Right lobe of liver (tissue), 6 donors: ENCODE data around the gene ACBD6. TPM values are rescaled to one million over a fixed set of nuclear protein-coding genes. Genes with fewer than 3 reads are reported as not detected.
A peak's percentile ranks its signal among the peaks of the same experiment; 100 is the strongest.

Experiments used
- ATAC-seq, 4 donors: fragments of 200-7000 bp; cut with Tn5 transposase; one replicate each; pipeline ENCODE4 v1.9.1; 2020; ENCODE audit warnings: mild to moderate bottlenecking in 4 of 4, moderate library complexity in 4 of 4
- DNase-seq, 3 donors: peaks; one replicate each; pipeline ENCODE4 v3.0.0-alpha.2; 2020
- H3K27ac ChIP-seq, 3 donors: fragments of 200-600 bp; one replicate each; pipeline ENCODE4 v1.8.0; 2022
- H3K27me3 ChIP-seq, 2 donors: fragments of 200-600 bp; one replicate each; pipeline ENCODE4 v1.8.0; 2022
- H3K36me3 ChIP-seq, 4 donors: fragments of 200-600 bp; sonication (generic) in 1 of 4; one replicate each; pipeline versions ENCODE4 v1.5.1 to v1.8.0; 2017 to 2022; ENCODE audit warnings: control low read depth in 1 of 4
- H3K4me1 ChIP-seq, 4 donors: fragments of 200-600 bp; sonication (generic) in 1 of 4; one replicate each; pipeline versions ENCODE4 v1.5.1 to v1.8.0; 2017 to 2022; ENCODE audit warnings: control low read depth in 1 of 4
- H3K4me3 ChIP-seq, 3 donors: fragments of 200-600 bp; one replicate each; pipeline ENCODE4 v1.8.0; 2022
- H3K9me3 ChIP-seq, 4 donors: fragments of 200-600 bp; sonication (generic) in 1 of 4; one replicate each; pipeline versions ENCODE4 v1.5.1 to v1.8.0; 2017 to 2022; ENCODE audit warnings: control low read depth in 1 of 4
- CTCF ChIP-seq, 4 donors: fragments of 200-600 bp in 3 of 4; fragments of 450-650 bp in 1 of 4; IDR thresholded peaks; one replicate each; pipeline versions ENCODE4 v1.5.1 to v1.8.0; 2016 to 2022; ENCODE audit warnings: antibody characterized with exemption in 4 of 4, mild to moderate bottlenecking in 2 of 4
- POLR2A ChIP-seq: fragments of 450-650 bp; IDR thresholded peaks from one replicate; pipeline ENCODE4 v1.6.1; 2017; ENCODE audit warnings: antibody characterized with exemption, mild to moderate bottlenecking
- WGBS: methylation state at CpG from one replicate; pipeline ENCODE4 v1.1.6; 2018; ENCODE audit warnings: low coverage, low lambda C conversion rate; ENCODE audit not compliant: insufficient coverage; ENCODE audit errors: missing lambda C conversion rate; 5-methylcytosine and 5-hydroxymethylcytosine counted together
- intact Hi-C, 2 donors: fragments of 100-400 bp; cut with DNase I; formaldehyde crosslinking; loops; one replicate each; pipeline versions ENCODE4 v1.11.2 to v1.14.1; 2022
- total RNA-seq, 6 experiments: library from RNA; depleted of rRNA in 2 of 6; stranded (reverse); fragments of >200 nt in 2 of 6; fragmentation: NEBNext Ultra II Directional in 3 of 6; extraction: Animal tissue kit (Norgen Biotek cat#: 25700) in 3 of 6; gene quantifications; one replicate each; pipeline versions ENCODE4 v1.1.0 to v1.2.4, GENCODE V29; 2016 to 2023
- donor health status: DM: no; HTN: yes; CAD: no.
- donor health status: DM: no; HTN: no; CAD: no.
- donor health status: DM: no; HTN: no; CAD: no.
- donor health status: DM: no; HTN: yes; CAD: no.
- donor health status: DM: no; HTN: yes; CAD: no.

ACBD6 gene
- total RNA-seq, 6 experiments from 2014 or later, result 9.5 to 18.9 (median 11.5) TPM

GRCh38 chr1:180327089-180327488 lies 175.3 kb downstream of the ACBD6 start:
- 100% methylated on average over 6 of the region's 6 CpGs for WGBS
- Histone ChIP-seq H3K4me1 (no peaks in the 10 kb centered on the region), H3K4me3 (no peak overlapping the region), H3K36me3 (no peaks in the 10 kb centered on the region), H3K27ac (no peak overlapping the region), H3K9me3 (peaks cover 0 to 6% (median 0%) of the 10 kb centered on the region in 4 donors), H3K27me3 (no peaks in the 10 kb centered on the region)
- ATAC-seq (no peak), DNase-seq (no peak)
- intact Hi-C loops, result no loop called here
- TF ChIP-seq POLR2A, result no peak
- TF ChIP-seq CTCF (IDR thresholded peaks at IDR 0.05), result no peak

- TF ChIP-seq CTCF (IDR thresholded peaks at IDR 0.05), result no peak
- no peak for TF ChIP-seq POLR2A
- no peak for ATAC-seq
- H3K4me1 ChIP-seq, result no peaks in the 10 kb centered on the region
- H3K36me3 ChIP-seq, result no peaks in the 10 kb centered on the region
- intact Hi-C loops, result no loop called here
- no peaks in the 10 kb centered on the region for H3K9me3 ChIP-seq
- no peak overlapping the region for H3K27ac ChIP-seq
- no peaks in the 10 kb centered on the region for H3K27me3 ChIP-seq
- 96% methylated on average over 2 of the region's 2 CpGs for WGBS
- no peak for DNase-seq
- H3K4me3 ChIP-seq, result no peak overlapping the region
These were observed 189.5 kb downstream of the ACBD6 start for GRCh38 chr1:180312926-180313325.

DNA sequence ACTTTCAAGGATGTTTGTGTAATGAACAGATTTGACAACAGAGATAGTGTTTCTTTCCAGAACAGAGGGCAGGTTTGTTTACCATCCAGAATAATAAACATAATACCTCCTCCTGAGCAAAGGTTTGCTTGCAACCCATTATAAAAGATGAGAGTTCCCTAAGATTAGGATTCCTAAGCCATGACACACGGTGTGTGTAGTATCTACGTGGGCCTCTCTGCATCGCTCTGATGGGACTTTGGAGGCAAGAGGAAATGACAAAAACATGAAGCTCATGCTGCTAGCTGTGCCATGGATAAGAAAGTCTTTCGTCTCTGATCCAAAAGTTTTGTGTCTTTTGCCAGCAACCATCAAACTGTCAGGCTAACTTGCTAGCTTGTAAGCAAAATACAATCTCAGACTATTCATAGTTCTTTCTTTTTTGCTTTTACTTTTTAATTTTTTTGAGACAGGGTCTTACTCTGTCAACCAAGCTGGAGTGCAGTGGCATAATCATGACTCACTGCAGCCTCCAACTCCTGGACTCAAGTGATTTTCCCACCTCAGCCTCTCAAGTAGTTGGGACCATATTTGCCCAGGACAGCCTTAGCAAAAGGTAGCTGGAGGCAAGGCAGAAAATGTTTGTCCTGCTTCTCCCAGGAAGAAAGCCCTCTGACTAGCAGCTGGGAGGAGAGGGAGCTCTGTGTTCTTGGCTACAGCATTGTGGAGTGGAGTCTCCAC lies 191.2 kb downstream of the ACBD6 start:
- 74% methylated on average over 4 of the region's 4 CpGs for WGBS
- Histone ChIP-seq H3K4me3 (no peak overlapping the region), H3K27ac (no peak overlapping the region), H3K4me1 (no peaks in the 10 kb centered on the region), H3K9me3 (no peaks in the 10 kb centered on the region), H3K27me3 (no peaks in the 10 kb centered on the region), H3K36me3 (no peaks in the 10 kb centered on the region)
- intact Hi-C loops, result no loop called here
- DNase-seq, result no peak
- no peak for ATAC-seq
- no peak for TF ChIP-seq CTCF (IDR thresholded peaks at IDR 0.05)
- TF ChIP-seq POLR2A, result no peak

DNA sequence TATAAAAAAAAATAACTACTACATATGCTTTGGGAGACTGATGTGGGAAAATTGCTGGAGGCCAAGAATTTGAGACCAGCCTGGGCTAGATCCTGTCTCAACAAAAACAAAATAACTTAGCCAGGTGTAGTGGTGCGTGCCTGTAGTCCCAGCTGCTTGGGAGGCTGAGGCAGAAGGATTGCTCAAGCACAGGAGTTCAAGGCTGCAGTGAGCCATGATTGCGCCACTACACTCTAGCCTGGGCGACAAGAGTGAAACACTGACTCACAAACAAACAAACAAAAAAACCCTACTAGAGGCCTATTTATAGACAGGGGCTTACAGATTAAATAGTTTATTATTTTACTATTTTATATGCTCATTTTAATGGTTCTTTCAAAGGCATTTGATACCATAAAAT lies 192.3 kb downstream of the ACBD6 start:
- H3K36me3 ChIP-seq, result no peaks in the 10 kb centered on the region
- peak in 1 of 3 donors; percentile 27 for DNase-seq
- no peak for TF ChIP-seq POLR2A
- no peak for TF ChIP-seq CTCF (IDR thresholded peaks at IDR 0.05)
- ATAC-seq, result peak in 3 of 4 donors; percentile 17 to 84 (median 71)
- 73% methylated on average over 3 of the region's 3 CpGs for WGBS
- no peak overlapping the region for H3K4me3 ChIP-seq
- no peaks in the 10 kb centered on the region for H3K27me3 ChIP-seq
- no peaks in the 10 kb centered on the region for H3K4me1 ChIP-seq
- H3K27ac ChIP-seq, result no peak overlapping the region
- intact Hi-C loops, result no loop called here
- H3K9me3 ChIP-seq, result no peaks in the 10 kb centered on the region
